Head of caudate nucleus (tissue), 42 donors: ENCODE results near the gene METTL2A.
A peak's percentile ranks its signal among the peaks of the same experiment; 100 is the strongest.
"Not testable (repeated sequence)": the region's sequence is repeated elsewhere in the genome, so short reads cannot be mapped to it uniquely, and the experiment has no call there.

Source experiments
- DNase-seq, 42 donors: peaks; one replicate each; pipeline versions ENCODE4 v3.0.0 to v3.0.0-alpha.2; 2020 to 2021; ENCODE audit warnings: mixed read lengths in 7 of 42
- intact Hi-C: fragments of 100-400 bp; cut with DNase I; formaldehyde crosslinking; loops from one replicate; pipeline ENCODE4 v1.15.0; 2022

METTL2A gene

GRCh38 chr17:62423647-62424461 is at the start of gene METTL2A:
METTL2A (plus strand) TSS chr17:62423897; CDS start chr17:62423903, 6 bp downstream.
- peak; percentile 74 to 95 (median 88) for DNase-seq
- intact Hi-C loops, result not testable (repeated sequence)

GRCh38 chr17:62380253-62380652 is 43.4 kb upstream of the METTL2A start, which contains the start of gene EFCAB3:
EFCAB3 (plus strand) TSS chr17:62380553; CDS start chr17:62382980, 2,427 bp downstream.
- DNase-seq, result no peak
- intact Hi-C loops, result no loop called here

GRCh38 chr17:62381561-62381960 is 42.1 kb upstream of the METTL2A start:
- no peak for DNase-seq
- intact Hi-C loops, result no loop called here

- intact Hi-C loops, result no loop called here
- DNase-seq, result peak in 3 of 42 donors; percentile 8 to 14 (median 13)
These were observed 34.8 kb upstream of the METTL2A start for GRCh38 chr17:62388856-62389255.

GRCh38 chr17:62392908-62393307 is 30.8 kb upstream of the METTL2A start:
- intact Hi-C loops, result no loop called here
- DNase-seq, result no peak

GRCh38 chr17:62398891-62399290 is 24.8 kb upstream of the METTL2A start:
- intact Hi-C loops, result no loop called here

GRCh38 chr17:62405451-62405850 is 18.2 kb upstream of the METTL2A start:
- no peak for DNase-seq

More at GRCh38 chr17:62398891-62399290, 24.8 kb upstream of the METTL2A start:
- DNase-seq, result peak in 12 of 42 donors; percentile 2 to 70 (median 18)

GRCh38 chr17:62413090-62413489 is 10.6 kb upstream of the METTL2A start:
- DNase-seq, intact Hi-C loops: not testable (repeated sequence)

More at GRCh38 chr17:62405451-62405850, 18.2 kb upstream of the METTL2A start:
- intact Hi-C loops, result no loop called here

- DNase-seq, intact Hi-C loops: not testable (repeated sequence)
These were observed 2.5 kb downstream of the METTL2A start for GRCh38 chr17:62426214-62426613.

GRCh38 chr17:62435251-62435650 is 11.6 kb downstream of the METTL2A start:
- intact Hi-C loops, DNase-seq: not testable (repeated sequence)

- DNase-seq, intact Hi-C loops: not testable (repeated sequence)
These were observed 17.5 kb downstream of the METTL2A start for GRCh38 chr17:62441181-62441580.

- no peak for DNase-seq
- intact Hi-C loops, result no loop called here
These were observed 20.4 kb downstream of the METTL2A start for GRCh38 chr17:62444063-62444462.

GRCh38 chr17:62445791-62446190 is 22.1 kb downstream of the METTL2A start:
- intact Hi-C loops, DNase-seq: not testable (repeated sequence)

GRCh38 chr17:62452195-62452594 is 28.5 kb downstream of the METTL2A start:
- intact Hi-C loops, DNase-seq: not testable (repeated sequence)

GRCh38 chr17:62453041-62453440 is 29.3 kb downstream of the METTL2A start:
- intact Hi-C loops, DNase-seq: not testable (repeated sequence)

- intact Hi-C loops, DNase-seq: not testable (repeated sequence)
These were observed 30.0 kb downstream of the METTL2A start for GRCh38 chr17:62453656-62454055.

GRCh38 chr17:62454111-62454510 is 30.4 kb downstream of the METTL2A start:
- peak in 4 of 42 donors; percentile 9 to 22 (median 16) for DNase-seq
- intact Hi-C loops, result not testable (repeated sequence)

- intact Hi-C loops, result no loop called here
- DNase-seq, result no peak
These were observed 32.3 kb downstream of the METTL2A start for GRCh38 chr17:62456016-62456415.

- DNase-seq, intact Hi-C loops: not testable (repeated sequence)
These were observed 34.8 kb downstream of the METTL2A start for GRCh38 chr17:62458483-62458882.

GRCh38 chr17:62464422-62464821 is 40.7 kb downstream of the METTL2A start:
- intact Hi-C loops, DNase-seq: not testable (repeated sequence)
